ENCODE measurements around the gene NAALADL2.
A peak's percentile ranks its signal among the peaks of the same experiment; 100 is the strongest.

Gene NAALADL2

GRCh38 chr3:175007306-175007705 lies 148.2 kb downstream of the NAALADL2 start:
- Histone ChIP-seq H3K23ac (ENCODE audit: low read length) (no peak overlapping the region), H3K27me3 (ENCODE audit: insufficient read depth, low read length) (no peaks in the 10 kb centered on the region), H3K4me2 (ENCODE audit: low read length) (no peak overlapping the region), H2AK5ac (ENCODE audit: low read length) (no peak overlapping the region), H2BK5ac (ENCODE audit: low read depth, low read length, poor library complexity) (no peak overlapping the region), H2BK120ac (ENCODE audit: insufficient read depth, low read length, poor library complexity) (no peak overlapping the region), H3K4me3 (ENCODE audit: low read depth, low read length) (no peak overlapping the region), H3K4me1 (ENCODE audit: control insufficient read depth in 1 of 2, insufficient read depth in 2 of 2, low read length in 2 of 2) (no peaks in the 10 kb centered on the region), H3K4ac (ENCODE audit: low read depth, low read length) (no peak overlapping the region), H3K27ac (ENCODE audit: low read depth, low read length) (no peak overlapping the region), H4K8ac (ENCODE audit: low read depth, low read length) (no peak overlapping the region), H2BK12ac (ENCODE audit: low read length) (no peak overlapping the region), H3K14ac (ENCODE audit: low read length) (no peak overlapping the region), H3K79me1 (ENCODE audit: low read length) (no peaks in the 10 kb centered on the region), H4K91ac (ENCODE audit: low read depth, low read length) (no peak overlapping the region), H3K36me3 (ENCODE audit: control insufficient read depth in 1 of 2, insufficient read depth in 2 of 2, low read length in 2 of 2) (no peaks in the 10 kb centered on the region), H3K18ac (ENCODE audit: low read length) (no peak overlapping the region), H3K9me3 (ENCODE audit: insufficient read depth, low read depth, low read length) (no peaks in the 10 kb centered on the region), H2AFZ (ENCODE audit: insufficient read depth, low read length, poor library complexity) (no peak overlapping the region), H3K9ac (ENCODE audit: low read length) (no peak overlapping the region), H4K12ac (ENCODE audit: low read depth, low read length) (no peak overlapping the region), H3K79me2 (ENCODE audit: control insufficient read depth, insufficient read depth, low read length, poor library complexity) (no peaks in the 10 kb centered on the region)
- WGBS (ENCODE audit: extremely low coverage, insufficient coverage, insufficient read length) = no CpG with 5 or more reads among the region's 1 CpG
- DNase-seq = peak in 1 of 2 donors; percentile 84

- H3K36me3 ChIP-seq (ENCODE audit: control insufficient read depth in 1 of 2, insufficient read depth in 2 of 2, low read length in 2 of 2) = no peaks in the 10 kb centered on the region
- no peak for DNase-seq
- H3K79me2 ChIP-seq (ENCODE audit: control insufficient read depth, insufficient read depth, low read length, poor library complexity) = no peaks in the 10 kb centered on the region
- no peak overlapping the region for H4K12ac ChIP-seq (ENCODE audit: low read depth, low read length)
- no CpG with 5 or more reads among the region's 2 CpGs for WGBS (ENCODE audit: extremely low coverage, insufficient coverage, insufficient read length)
- no peak overlapping the region for H2BK120ac ChIP-seq (ENCODE audit: insufficient read depth, low read length, poor library complexity)
- H2BK12ac ChIP-seq (ENCODE audit: low read length) = no peak overlapping the region
- no peak overlapping the region for H4K91ac ChIP-seq (ENCODE audit: low read depth, low read length)
- no peak overlapping the region for H2BK5ac ChIP-seq (ENCODE audit: low read depth, low read length, poor library complexity)
- H3K14ac ChIP-seq (ENCODE audit: low read length) = no peak overlapping the region
- H3K27me3 ChIP-seq (ENCODE audit: insufficient read depth, low read length) = no peaks in the 10 kb centered on the region
- no peak overlapping the region for H3K4ac ChIP-seq (ENCODE audit: low read depth, low read length)
- no peak overlapping the region for H2AFZ ChIP-seq (ENCODE audit: insufficient read depth, low read length, poor library complexity)
- H3K9ac ChIP-seq (ENCODE audit: low read length) = no peak overlapping the region
- no peaks in the 10 kb centered on the region for H3K9me3 ChIP-seq (ENCODE audit: insufficient read depth, low read depth, low read length)
- no peaks in the 10 kb centered on the region for H3K79me1 ChIP-seq (ENCODE audit: low read length)
- no peak overlapping the region for H3K23ac ChIP-seq (ENCODE audit: low read length)
- no peak overlapping the region for H4K8ac ChIP-seq (ENCODE audit: low read depth, low read length)
- no peak overlapping the region for H3K18ac ChIP-seq (ENCODE audit: low read length)
- no peak overlapping the region for H3K27ac ChIP-seq (ENCODE audit: low read depth, low read length)
- no peak overlapping the region for H3K4me2 ChIP-seq (ENCODE audit: low read length)
- no peak overlapping the region for H2AK5ac ChIP-seq (ENCODE audit: low read length)
- H3K4me1 ChIP-seq (ENCODE audit: control insufficient read depth in 1 of 2, insufficient read depth in 2 of 2, low read length in 2 of 2) = no peaks in the 10 kb centered on the region
- no peak overlapping the region for H3K4me3 ChIP-seq (ENCODE audit: low read depth, low read length)
Observed at GRCh38 chr3:175009295-175009694, 150.2 kb downstream of the NAALADL2 start.

GRCh38 chr3:175015056-175015635 lies 156.0 kb downstream of the NAALADL2 start:
- Histone ChIP-seq H3K23ac (ENCODE audit: low read length) (no peak overlapping the region), H3K9me3 (ENCODE audit: insufficient read depth, low read depth, low read length) (no peaks in the 10 kb centered on the region), H3K27ac (ENCODE audit: low read depth, low read length) (no peak overlapping the region), H2BK12ac (ENCODE audit: low read length) (no peak overlapping the region), H3K14ac (ENCODE audit: low read length) (no peak overlapping the region), H3K4me2 (ENCODE audit: low read length) (no peak overlapping the region), H3K9ac (ENCODE audit: low read length) (no peak overlapping the region), H3K36me3 (ENCODE audit: control insufficient read depth in 1 of 2, insufficient read depth in 2 of 2, low read length in 2 of 2) (no peaks in the 10 kb centered on the region), H3K79me2 (ENCODE audit: control insufficient read depth, insufficient read depth, low read length, poor library complexity) (no peaks in the 10 kb centered on the region), H3K79me1 (ENCODE audit: low read length) (no peaks in the 10 kb centered on the region), H3K18ac (ENCODE audit: low read length) (no peak overlapping the region), H2AFZ (ENCODE audit: insufficient read depth, low read length, poor library complexity) (no peak overlapping the region), H3K4me1 (ENCODE audit: control insufficient read depth in 1 of 2, insufficient read depth in 2 of 2, low read length in 2 of 2) (no peaks in the 10 kb centered on the region), H2BK120ac (ENCODE audit: insufficient read depth, low read length, poor library complexity) (no peak overlapping the region), H3K4ac (ENCODE audit: low read depth, low read length) (no peak overlapping the region), H4K12ac (ENCODE audit: low read depth, low read length) (no peak overlapping the region), H4K8ac (ENCODE audit: low read depth, low read length) (no peak overlapping the region), H2AK5ac (ENCODE audit: low read length) (no peak overlapping the region), H2BK5ac (ENCODE audit: low read depth, low read length, poor library complexity) (no peak overlapping the region), H3K4me3 (ENCODE audit: low read depth, low read length) (no peak overlapping the region), H3K27me3 (ENCODE audit: insufficient read depth, low read length) (no peaks in the 10 kb centered on the region), H4K91ac (ENCODE audit: low read depth, low read length) (no peak overlapping the region)
- WGBS (ENCODE audit: extremely low coverage, insufficient coverage, insufficient read length) = no CpG with 5 or more reads among the region's 6 CpGs
- no peak for DNase-seq

DNA sequence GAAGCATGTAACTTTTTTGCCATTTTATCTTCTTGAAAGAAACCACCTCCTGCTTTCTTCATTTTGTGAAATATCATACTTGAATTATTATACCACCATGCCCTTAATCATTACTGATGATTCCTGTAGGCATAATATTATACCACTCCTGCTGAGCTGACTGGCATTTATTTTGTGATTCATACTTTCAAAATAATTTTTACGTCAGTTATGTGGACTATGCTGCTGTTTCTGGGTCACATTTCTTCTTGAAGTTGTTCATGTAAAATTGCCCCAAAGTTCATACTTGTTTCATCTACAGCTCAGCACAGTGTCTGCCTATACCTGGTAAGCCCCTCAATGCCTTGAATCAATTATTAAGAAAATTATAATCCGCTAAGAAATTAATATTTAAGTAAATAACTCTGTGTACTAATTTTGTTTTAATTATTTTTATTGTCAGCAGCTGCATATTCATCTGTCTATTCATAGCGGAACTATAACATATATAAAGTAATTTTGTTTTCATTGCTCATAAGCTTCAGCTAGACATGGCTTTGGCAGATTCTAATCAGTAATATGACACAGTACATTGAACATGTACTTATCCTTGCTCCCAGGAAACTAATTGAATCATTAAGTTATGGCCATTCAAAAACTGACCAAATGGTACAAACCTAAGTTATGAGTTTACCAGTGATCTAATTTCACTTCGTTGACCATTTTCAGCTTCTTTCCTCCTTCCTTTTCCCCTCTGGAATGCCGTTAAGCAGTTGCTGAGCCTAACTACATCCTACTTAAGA lies 160.0 kb downstream of the NAALADL2 start:
- no peak overlapping the region for H4K12ac ChIP-seq (ENCODE audit: low read depth, low read length)
- H2BK12ac ChIP-seq (ENCODE audit: low read length) = no peak overlapping the region
- H3K4me2 ChIP-seq (ENCODE audit: low read length) = no peak overlapping the region
- H3K9me3 ChIP-seq (ENCODE audit: insufficient read depth, low read depth, low read length) = no peaks in the 10 kb centered on the region
- no peak for DNase-seq
- no peak overlapping the region for H2AK5ac ChIP-seq (ENCODE audit: low read length)
- H3K36me3 ChIP-seq (ENCODE audit: control insufficient read depth in 1 of 2, insufficient read depth in 2 of 2, low read length in 2 of 2) = no peaks in the 10 kb centered on the region
- H3K4me1 ChIP-seq (ENCODE audit: control insufficient read depth in 1 of 2, insufficient read depth in 2 of 2, low read length in 2 of 2) = no peaks in the 10 kb centered on the region
- no peak overlapping the region for H2BK120ac ChIP-seq (ENCODE audit: insufficient read depth, low read length, poor library complexity)
- H3K79me2 ChIP-seq (ENCODE audit: control insufficient read depth, insufficient read depth, low read length, poor library complexity) = no peaks in the 10 kb centered on the region
- no peak overlapping the region for H4K91ac ChIP-seq (ENCODE audit: low read depth, low read length)
- H3K14ac ChIP-seq (ENCODE audit: low read length) = no peak overlapping the region
- H3K9ac ChIP-seq (ENCODE audit: low read length) = no peak overlapping the region
- no CpG with 5 or more reads among the region's 5 CpGs for WGBS (ENCODE audit: extremely low coverage, insufficient coverage, insufficient read length)
- no peak overlapping the region for H3K4me3 ChIP-seq (ENCODE audit: low read depth, low read length)
- H3K4ac ChIP-seq (ENCODE audit: low read depth, low read length) = no peak overlapping the region
- H2AFZ ChIP-seq (ENCODE audit: insufficient read depth, low read length, poor library complexity) = no peak overlapping the region
- no peak overlapping the region for H3K23ac ChIP-seq (ENCODE audit: low read length)
- no peak overlapping the region for H2BK5ac ChIP-seq (ENCODE audit: low read depth, low read length, poor library complexity)
- no peak overlapping the region for H4K8ac ChIP-seq (ENCODE audit: low read depth, low read length)
- no peak overlapping the region for H3K27ac ChIP-seq (ENCODE audit: low read depth, low read length)
- no peaks in the 10 kb centered on the region for H3K27me3 ChIP-seq (ENCODE audit: insufficient read depth, low read length)
- no peak overlapping the region for H3K18ac ChIP-seq (ENCODE audit: low read length)
- H3K79me1 ChIP-seq (ENCODE audit: low read length) = no peaks in the 10 kb centered on the region

Data from trophoblast cell (in vitro differentiated cells and primary cell).